ENCODE results near the gene JUP.
A peak's percentile ranks its signal among the peaks of the same experiment; 100 is the strongest.

The JUP gene

DNA sequence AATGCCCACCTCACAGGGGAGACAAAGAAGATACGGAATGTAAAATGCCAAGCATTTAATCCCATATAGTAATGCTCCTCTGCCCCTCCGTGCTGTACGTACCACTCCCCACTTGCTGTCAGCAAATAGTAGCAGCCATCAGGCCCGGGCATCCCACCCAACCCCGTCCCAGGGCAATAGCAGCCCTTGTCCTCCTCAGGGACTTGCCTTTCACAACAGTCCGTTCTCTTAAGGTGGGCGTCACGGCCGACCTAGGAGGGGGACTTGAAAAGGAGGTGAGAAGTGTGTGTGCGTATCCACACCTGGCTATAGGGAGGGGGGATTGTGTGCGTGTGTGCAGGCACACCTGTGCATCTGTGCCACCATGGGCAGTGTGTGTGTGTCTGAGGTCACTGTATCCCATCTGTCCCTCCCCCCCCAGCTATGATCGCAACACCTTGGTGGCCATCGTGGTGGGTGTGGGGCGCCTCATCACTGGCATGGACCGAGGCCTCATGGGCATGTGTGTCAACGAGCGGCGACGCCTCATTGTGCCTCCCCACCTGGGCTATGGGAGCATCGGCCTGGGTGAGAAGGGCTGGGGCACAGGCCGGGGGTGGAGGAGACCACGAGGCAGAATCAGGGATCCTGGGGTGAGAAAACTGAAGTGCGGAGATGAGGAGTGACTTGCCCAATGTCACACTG is 30.3 kb upstream of the JUP start:
- TF ChIP-seq FOXM1 (IDR thresholded peaks at IDR 0.05; ENCODE audit: borderline replicate concordance, low read depth) (no peak), EP300 (IDR thresholded peaks at IDR 0.05; ENCODE audit: borderline replicate concordance) (no peak), TAF1 (IDR thresholded peaks at IDR 0.05; ENCODE audit: low read depth) (no peak), NFIC (IDR thresholded peaks at IDR 0.05) (no peak), CEBPB (IDR thresholded peaks at IDR 0.05) (no peak), YY1 (IDR thresholded peaks at IDR 0.05; ENCODE audit: low read depth) (no peak), TEAD4 (IDR thresholded peaks at IDR 0.05) (no peak), ZBTB7A (IDR thresholded peaks at IDR 0.05; ENCODE audit: low read depth) (no peak), CREB1 (IDR thresholded peaks at IDR 0.05; ENCODE audit: low read depth) (no peak), TCF12 (IDR thresholded peaks at IDR 0.05; ENCODE audit: low read depth) (no peak), RAD21 (IDR thresholded peaks at IDR 0.05; ENCODE audit: low read depth) (no peak), EGR1 (IDR thresholded peaks at IDR 0.05) (no peak)
- TF ChIP-seq, protein P1, sequence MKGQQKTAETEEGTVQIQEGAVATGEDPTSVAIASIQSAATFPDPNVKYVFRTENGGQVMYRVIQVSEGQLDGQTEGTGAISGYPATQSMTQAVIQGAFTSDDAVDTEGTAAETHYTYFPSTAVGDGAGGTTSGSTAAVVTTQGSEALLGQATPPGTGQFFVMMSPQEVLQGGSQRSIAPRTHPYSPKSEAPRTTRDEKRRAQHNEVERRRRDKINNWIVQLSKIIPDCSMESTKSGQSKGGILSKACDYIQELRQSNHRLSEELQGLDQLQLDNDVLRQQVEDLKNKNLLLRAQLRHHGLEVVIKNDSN (IDR thresholded peaks at IDR 0.05): no peak
- TF ChIP-seq, protein P2, sequence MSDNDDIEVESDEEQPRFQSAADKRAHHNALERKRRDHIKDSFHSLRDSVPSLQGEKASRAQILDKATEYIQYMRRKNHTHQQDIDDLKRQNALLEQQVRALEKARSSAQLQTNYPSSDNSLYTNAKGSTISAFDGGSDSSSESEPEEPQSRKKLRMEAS (IDR thresholded peaks at IDR 0.05): no peak
- TF ChIP-seq, protein P3, sequence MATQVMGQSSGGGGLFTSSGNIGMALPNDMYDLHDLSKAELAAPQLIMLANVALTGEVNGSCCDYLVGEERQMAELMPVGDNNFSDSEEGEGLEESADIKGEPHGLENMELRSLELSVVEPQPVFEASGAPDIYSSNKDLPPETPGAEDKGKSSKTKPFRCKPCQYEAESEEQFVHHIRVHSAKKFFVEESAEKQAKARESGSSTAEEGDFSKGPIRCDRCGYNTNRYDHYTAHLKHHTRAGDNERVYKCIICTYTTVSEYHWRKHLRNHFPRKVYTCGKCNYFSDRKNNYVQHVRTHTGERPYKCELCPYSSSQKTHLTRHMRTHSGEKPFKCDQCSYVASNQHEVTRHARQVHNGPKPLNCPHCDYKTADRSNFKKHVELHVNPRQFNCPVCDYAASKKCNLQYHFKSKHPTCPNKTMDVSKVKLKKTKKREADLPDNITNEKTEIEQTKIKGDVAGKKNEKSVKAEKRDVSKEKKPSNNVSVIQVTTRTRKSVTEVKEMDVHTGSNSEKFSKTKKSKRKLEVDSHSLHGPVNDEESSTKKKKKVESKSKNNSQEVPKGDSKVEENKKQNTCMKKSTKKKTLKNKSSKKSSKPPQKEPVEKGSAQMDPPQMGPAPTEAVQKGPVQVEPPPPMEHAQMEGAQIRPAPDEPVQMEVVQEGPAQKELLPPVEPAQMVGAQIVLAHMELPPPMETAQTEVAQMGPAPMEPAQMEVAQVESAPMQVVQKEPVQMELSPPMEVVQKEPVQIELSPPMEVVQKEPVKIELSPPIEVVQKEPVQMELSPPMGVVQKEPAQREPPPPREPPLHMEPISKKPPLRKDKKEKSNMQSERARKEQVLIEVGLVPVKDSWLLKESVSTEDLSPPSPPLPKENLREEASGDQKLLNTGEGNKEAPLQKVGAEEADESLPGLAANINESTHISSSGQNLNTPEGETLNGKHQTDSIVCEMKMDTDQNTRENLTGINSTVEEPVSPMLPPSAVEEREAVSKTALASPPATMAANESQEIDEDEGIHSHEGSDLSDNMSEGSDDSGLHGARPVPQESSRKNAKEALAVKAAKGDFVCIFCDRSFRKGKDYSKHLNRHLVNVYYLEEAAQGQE (IDR thresholded peaks at IDR 0.05; ENCODE audit: low read depth): no peak

DNA sequence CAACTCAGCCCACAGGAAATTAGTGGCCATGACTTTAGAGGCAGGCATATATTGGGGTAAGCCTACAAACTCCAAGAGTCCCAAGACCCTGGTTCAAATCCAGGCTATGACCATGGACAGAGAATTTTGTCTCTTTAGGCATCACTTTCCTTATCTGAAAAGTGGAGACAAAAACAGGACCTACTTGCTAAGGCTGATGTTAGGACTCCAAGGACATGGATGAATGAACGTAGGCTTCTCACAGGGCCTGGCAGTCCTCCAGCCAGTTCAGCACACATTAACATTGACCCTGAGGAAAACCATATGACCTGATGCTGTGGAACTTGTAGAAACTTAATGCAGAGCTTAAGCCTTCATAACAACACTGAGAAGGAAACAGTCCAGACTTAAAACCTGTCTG is 27.7 kb upstream of the JUP start:
- TF ChIP-seq, protein P3 (IDR thresholded peaks at IDR 0.05; ENCODE audit: low read depth): peak; percentile 39; the same call in 1 of the 2 replicates
- TF ChIP-seq TAF1 (IDR thresholded peaks at IDR 0.05; ENCODE audit: low read depth): no peak

DNA sequence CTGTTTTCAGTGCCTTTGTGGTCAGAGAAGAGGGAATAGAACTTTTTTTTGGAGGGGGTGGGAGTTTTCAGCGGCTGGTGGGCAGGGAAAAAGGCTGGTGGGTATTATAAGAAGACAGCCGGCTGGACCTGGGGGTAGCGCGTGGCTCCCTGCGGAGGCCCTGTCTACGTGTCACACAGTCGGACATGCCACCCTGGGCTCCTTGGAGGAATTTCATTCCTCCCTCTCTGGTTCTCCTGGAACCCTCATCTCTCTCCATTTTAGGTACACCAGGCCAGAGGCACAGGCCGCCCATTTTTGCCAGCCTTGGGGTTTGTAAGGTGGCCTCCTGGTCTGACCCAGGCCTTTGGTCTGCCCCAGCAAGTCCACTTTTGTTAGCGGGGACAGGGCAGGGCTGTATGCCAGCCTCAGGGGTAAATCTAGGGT is 27.2 kb upstream of the JUP start:
- no peak for TF ChIP-seq NFIC (IDR thresholded peaks at IDR 0.05)
- TF ChIP-seq RAD21 (IDR thresholded peaks at IDR 0.05; ENCODE audit: low read depth): no peak
- TF ChIP-seq, protein P1 (IDR thresholded peaks at IDR 0.05): no peak
- TF ChIP-seq TAF1 (IDR thresholded peaks at IDR 0.05; ENCODE audit: low read depth): no peak
- TF ChIP-seq, protein P2 (IDR thresholded peaks at IDR 0.05): no peak
- TF ChIP-seq TCF12 (IDR thresholded peaks at IDR 0.05; ENCODE audit: low read depth): no peak
- no peak for TF ChIP-seq FOXM1 (IDR thresholded peaks at IDR 0.05; ENCODE audit: borderline replicate concordance, low read depth)
- no peak for TF ChIP-seq ZBTB7A (IDR thresholded peaks at IDR 0.05; ENCODE audit: low read depth)
- no peak for TF ChIP-seq EGR1 (IDR thresholded peaks at IDR 0.05)
- TF ChIP-seq, protein P3 (IDR thresholded peaks at IDR 0.05; ENCODE audit: low read depth): no peak
- no peak for TF ChIP-seq EP300 (IDR thresholded peaks at IDR 0.05; ENCODE audit: borderline replicate concordance)
- TF ChIP-seq CEBPB (IDR thresholded peaks at IDR 0.05): no peak
- no peak for TF ChIP-seq YY1 (IDR thresholded peaks at IDR 0.05; ENCODE audit: low read depth)
- TF ChIP-seq CREB1 (IDR thresholded peaks at IDR 0.05; ENCODE audit: low read depth): no peak
- no peak for TF ChIP-seq TEAD4 (IDR thresholded peaks at IDR 0.05)

DNA sequence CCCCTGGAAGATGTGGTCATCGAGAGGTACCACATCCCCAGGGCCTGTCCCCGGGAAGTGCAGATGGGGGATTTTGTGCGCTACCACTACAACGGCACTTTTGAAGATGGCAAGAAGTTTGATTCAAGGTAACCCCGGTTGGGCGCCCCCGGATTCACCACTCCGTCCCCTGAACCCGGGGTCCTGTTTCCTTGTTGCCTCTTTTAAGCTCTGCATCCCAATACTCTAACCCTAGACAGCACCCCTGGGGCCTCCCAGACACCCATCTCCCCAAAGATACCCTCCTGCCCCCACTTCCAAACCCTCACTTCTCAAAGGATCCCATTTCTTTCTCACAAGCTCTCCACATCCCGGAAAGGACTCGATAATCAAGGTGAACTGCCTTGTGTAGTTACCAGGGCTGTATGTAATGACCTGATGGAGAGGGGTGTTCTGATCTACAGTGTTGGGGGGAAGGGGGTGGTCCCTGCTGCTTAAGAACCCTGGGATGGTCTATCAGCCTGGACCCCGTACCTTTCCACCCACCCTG is 26.7 kb upstream of the JUP start:
- TF ChIP-seq, protein P1 (IDR thresholded peaks at IDR 0.05): no peak
- TF ChIP-seq CREB1 (IDR thresholded peaks at IDR 0.05; ENCODE audit: low read depth): no peak
- TF ChIP-seq NFIC (IDR thresholded peaks at IDR 0.05): no peak
- no peak for TF ChIP-seq CEBPB (IDR thresholded peaks at IDR 0.05)
